Measurements from ENCODE around the gene PLPP7. TPM values are rescaled to one million over a fixed set of nuclear protein-coding genes. Genes with fewer than 3 reads are reported as not detected.

The PLPP7 gene
- polyA plus RNA-seq, 1 of the 3 experiments (the other 2 are of a cell fraction) = 8.6 TPM

GRCh38 chr9:131312246-131312645, 22.7 kb downstream of the PLPP7 start (continued):
- TF ChIP-seq, protein P1, sequence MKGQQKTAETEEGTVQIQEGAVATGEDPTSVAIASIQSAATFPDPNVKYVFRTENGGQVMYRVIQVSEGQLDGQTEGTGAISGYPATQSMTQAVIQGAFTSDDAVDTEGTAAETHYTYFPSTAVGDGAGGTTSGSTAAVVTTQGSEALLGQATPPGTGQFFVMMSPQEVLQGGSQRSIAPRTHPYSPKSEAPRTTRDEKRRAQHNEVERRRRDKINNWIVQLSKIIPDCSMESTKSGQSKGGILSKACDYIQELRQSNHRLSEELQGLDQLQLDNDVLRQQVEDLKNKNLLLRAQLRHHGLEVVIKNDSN (IDR thresholded peaks at IDR 0.05; ENCODE audit: borderline replicate concordance, low read depth) = no peak
- TF ChIP-seq FOXJ3 (CRISPR knock-in tag; IDR thresholded peaks at IDR 0.05) = no peak
- TF ChIP-seq RFX5 (IDR thresholded peaks at IDR 0.05; ENCODE audit: low read length) = no peak
- no peak for TF ChIP-seq TEAD4 (IDR thresholded peaks at IDR 0.05; ENCODE audit: borderline replicate concordance, insufficient read depth)
- no peak for TF ChIP-seq RXRA (IDR thresholded peaks at IDR 0.05; ENCODE audit: borderline replicate concordance, low read depth)

- Histone ChIP-seq H3K79me2 (ENCODE audit: insufficient read depth) (no peaks in the 10 kb centered on the region), H3K4me2 (no peak overlapping the region), H3K9me2 (no peaks in the 10 kb centered on the region), H3K9me3 (no peaks in the 10 kb centered on the region), H3K27ac (ENCODE audit: low read depth in 2 of 2, low read length in 1 of 2) (no peak overlapping the region), H3K36me3 (replicated peaks in 1 of 2; ENCODE audit: control insufficient read depth in 1 of 2, insufficient read depth in 2 of 2, low read length in 1 of 2) (no peaks in the 10 kb centered on the region), H3K4me1 (ENCODE audit: control insufficient read depth in 1 of 2, insufficient read depth in 2 of 2, low read depth in 1 of 2, low read length in 1 of 2) (peaks cover 0 to 3% of the 10 kb centered on the region in 2 experiments; a peak in 1 of 4 replicates), H3K27me3 (ENCODE audit: insufficient read depth) (no peaks in the 10 kb centered on the region), H2AFZ (ENCODE audit: low read depth) (no peak overlapping the region), H3K4me3 (ENCODE audit: low read depth in 2 of 2, low read length in 1 of 2) (no peak overlapping the region), H4K20me1 (ENCODE audit: insufficient read depth) (no peaks in the 10 kb centered on the region), H3K9ac (no peak overlapping the region), H3F3A (replicated peaks; ENCODE audit: insufficient read depth) (no peaks in the 10 kb centered on the region)
- WGBS (ENCODE audit: low lambda C conversion rate) = 92% methylated on average over 21 of the region's 28 CpGs
- no peak for DNase-seq
- POLR2A ChIA-PET = interaction anchor here (0.6 kb wide), 1 partner anchor 24 kb away, joined by 3 read pairs; no protein-coding TSS in a partner anchor
- CTCF ChIA-PET = interaction anchor here (1.2 to 3.6 kb wide), 2 partner anchors 10 to 24 kb away, joined by 3 to 17 read pairs; no protein-coding TSS in a partner anchor
- TF ChIP-seq EP300 (IDR thresholded peaks at IDR 0.05; ENCODE audit: borderline replicate concordance in 1 of 2, low read depth in 1 of 2, low read length in 1 of 2) = no peak
- TF ChIP-seq, protein P1 (IDR thresholded peaks at IDR 0.05; ENCODE audit: borderline replicate concordance, low read depth) = no peak
- TF ChIP-seq, protein P2, sequence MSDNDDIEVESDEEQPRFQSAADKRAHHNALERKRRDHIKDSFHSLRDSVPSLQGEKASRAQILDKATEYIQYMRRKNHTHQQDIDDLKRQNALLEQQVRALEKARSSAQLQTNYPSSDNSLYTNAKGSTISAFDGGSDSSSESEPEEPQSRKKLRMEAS (IDR thresholded peaks at IDR 0.05; ENCODE audit: low read depth) = no peak
- no peak for TF ChIP-seq CHD2 (IDR thresholded peaks at IDR 0.05; ENCODE audit: low read length, partially characterized antibody)
- no peak for TF ChIP-seq TCF12 (IDR thresholded peaks at IDR 0.05)
- no peak for TF ChIP-seq FOXJ3 (CRISPR knock-in tag; IDR thresholded peaks at IDR 0.05)
- TF ChIP-seq, protein P3, sequence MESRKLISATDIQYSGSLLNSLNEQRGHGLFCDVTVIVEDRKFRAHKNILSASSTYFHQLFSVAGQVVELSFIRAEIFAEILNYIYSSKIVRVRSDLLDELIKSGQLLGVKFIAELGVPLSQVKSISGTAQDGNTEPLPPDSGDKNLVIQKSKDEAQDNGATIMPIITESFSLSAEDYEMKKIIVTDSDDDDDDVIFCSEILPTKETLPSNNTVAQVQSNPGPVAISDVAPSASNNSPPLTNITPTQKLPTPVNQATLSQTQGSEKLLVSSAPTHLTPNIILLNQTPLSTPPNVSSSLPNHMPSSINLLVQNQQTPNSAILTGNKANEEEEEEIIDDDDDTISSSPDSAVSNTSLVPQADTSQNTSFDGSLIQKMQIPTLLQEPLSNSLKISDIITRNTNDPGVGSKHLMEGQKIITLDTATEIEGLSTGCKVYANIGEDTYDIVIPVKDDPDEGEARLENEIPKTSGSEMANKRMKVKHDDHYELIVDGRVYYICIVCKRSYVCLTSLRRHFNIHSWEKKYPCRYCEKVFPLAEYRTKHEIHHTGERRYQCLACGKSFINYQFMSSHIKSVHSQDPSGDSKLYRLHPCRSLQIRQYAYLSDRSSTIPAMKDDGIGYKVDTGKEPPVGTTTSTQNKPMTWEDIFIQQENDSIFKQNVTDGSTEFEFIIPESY (IDR thresholded peaks at IDR 0.05; ENCODE audit: borderline replicate concordance, low read depth) = no peak
- no peak for TF ChIP-seq POLR2AphosphoS5 (IDR thresholded peaks at IDR 0.05; ENCODE audit: low read depth, low read length)
- TF ChIP-seq TAF1 (IDR thresholded peaks at IDR 0.05; ENCODE audit: borderline replicate concordance, low read depth, low read length) = no peak
- TF ChIP-seq TEAD4 (IDR thresholded peaks at IDR 0.05; ENCODE audit: borderline replicate concordance, insufficient read depth) = no peak
- TF ChIP-seq SIN3A (IDR thresholded peaks at IDR 0.05; ENCODE audit: borderline replicate concordance, low read depth, low read length) = no peak
- TF ChIP-seq, protein P4, sequence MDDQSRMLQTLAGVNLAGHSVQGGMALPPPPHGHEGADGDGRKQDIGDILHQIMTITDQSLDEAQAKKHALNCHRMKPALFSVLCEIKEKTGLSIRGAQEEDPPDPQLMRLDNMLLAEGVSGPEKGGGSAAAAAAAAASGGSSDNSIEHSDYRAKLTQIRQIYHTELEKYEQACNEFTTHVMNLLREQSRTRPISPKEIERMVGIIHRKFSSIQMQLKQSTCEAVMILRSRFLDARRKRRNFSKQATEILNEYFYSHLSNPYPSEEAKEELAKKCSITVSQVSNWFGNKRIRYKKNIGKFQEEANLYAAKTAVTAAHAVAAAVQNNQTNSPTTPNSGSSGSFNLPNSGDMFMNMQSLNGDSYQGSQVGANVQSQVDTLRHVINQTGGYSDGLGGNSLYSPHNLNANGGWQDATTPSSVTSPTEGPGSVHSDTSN (IDR thresholded peaks at IDR 0.05) = no peak
- TF ChIP-seq NRF1 (IDR thresholded peaks at IDR 0.05; ENCODE audit: low read depth, low read length) = no peak
- TF ChIP-seq ELF1 (IDR thresholded peaks at IDR 0.05) = no peak
- TF ChIP-seq SMC3 (IDR thresholded peaks at IDR 0.05; ENCODE audit: low read depth, low read length) = no peak
- no peak for TF ChIP-seq EZH2phosphoT487 (IDR thresholded peaks at IDR 0.05; ENCODE audit: borderline replicate concordance, low read depth)
Observed at GRCh38 chr9:131312822-131313770, 23.6 kb downstream of the PLPP7 start.

All from SK-N-SH (cell line).